Esophagus (tissue), 2 donors: ENCODE results near the gene RBMS2. TPM values are rescaled to one million over a fixed set of nuclear protein-coding genes. Genes with fewer than 3 reads are reported as not detected.
"Not testable (repeated sequence)": the region's sequence is repeated elsewhere in the genome, so short reads cannot be mapped to it uniquely, and the experiment has no call there.

ENCODE experiments used
- H3K27ac ChIP-seq, 2 donors: one replicate each; pipeline ENCODE4 v1.5.1; 2013; ENCODE audit warnings: low read depth in 2 of 2, mild to moderate bottlenecking in 2 of 2, inconsistent platforms in 1 of 2, low read length in 1 of 2, moderate library complexity in 1 of 2
- H3K27me3 ChIP-seq, 2 donors: one replicate each; pipeline ENCODE4 v1.6.1; 2013; ENCODE audit warnings: low read length in 2 of 2, control low read depth in 1 of 2, mild to moderate bottlenecking in 1 of 2; ENCODE audit not compliant: insufficient read depth in 2 of 2, control insufficient read depth in 1 of 2
- H3K36me3 ChIP-seq, 2 donors: one replicate each; pipeline ENCODE4 v1.6.1; 2013; ENCODE audit warnings: low read length in 1 of 2; ENCODE audit not compliant: control insufficient read depth in 2 of 2, insufficient read depth in 2 of 2
- H3K4me1 ChIP-seq, 2 donors: one replicate each; pipeline ENCODE4 v1.6.1; 2013; ENCODE audit warnings: low read length in 1 of 2; ENCODE audit not compliant: control insufficient read depth in 2 of 2, insufficient read depth in 2 of 2
- H3K4me3 ChIP-seq, 2 donors: one replicate each; pipeline ENCODE4 v1.5.1; 2013; ENCODE audit warnings: low read length in 2 of 2, mild to moderate bottlenecking in 2 of 2, low read depth in 1 of 2, moderate library complexity in 1 of 2
- H3K9me3 ChIP-seq, 2 donors: one replicate each; pipeline ENCODE4 v1.6.1; 2013; ENCODE audit warnings: mild to moderate bottlenecking in 2 of 2, low read depth in 1 of 2, low read length in 1 of 2, moderate library complexity in 1 of 2; ENCODE audit not compliant: control insufficient read depth in 2 of 2, insufficient read depth in 1 of 2
- WGBS, 2 donors: extraction: QIAGEN DNeasy Blood & Tissue Kit; methylation state at CpG; one replicate each; pipeline ENCODE4 v1.1.7; 2013; 5-methylcytosine and 5-hydroxymethylcytosine counted together
- polyA plus RNA-seq, 2 donors: library from polyadenylated mRNA; stranded (reverse); fragments of 200-250 nt; gene quantifications; one replicate each; pipeline ENCODE4 v1.2.3, GENCODE V29; 2013
- donor health status: healthy with polysubstance abuse.
- donor health status: Bipolar disorder and iron deficiency.

The RBMS2 gene
- polyA plus RNA-seq, 2 donors = 3.4 to 6.7 TPM

DNA sequence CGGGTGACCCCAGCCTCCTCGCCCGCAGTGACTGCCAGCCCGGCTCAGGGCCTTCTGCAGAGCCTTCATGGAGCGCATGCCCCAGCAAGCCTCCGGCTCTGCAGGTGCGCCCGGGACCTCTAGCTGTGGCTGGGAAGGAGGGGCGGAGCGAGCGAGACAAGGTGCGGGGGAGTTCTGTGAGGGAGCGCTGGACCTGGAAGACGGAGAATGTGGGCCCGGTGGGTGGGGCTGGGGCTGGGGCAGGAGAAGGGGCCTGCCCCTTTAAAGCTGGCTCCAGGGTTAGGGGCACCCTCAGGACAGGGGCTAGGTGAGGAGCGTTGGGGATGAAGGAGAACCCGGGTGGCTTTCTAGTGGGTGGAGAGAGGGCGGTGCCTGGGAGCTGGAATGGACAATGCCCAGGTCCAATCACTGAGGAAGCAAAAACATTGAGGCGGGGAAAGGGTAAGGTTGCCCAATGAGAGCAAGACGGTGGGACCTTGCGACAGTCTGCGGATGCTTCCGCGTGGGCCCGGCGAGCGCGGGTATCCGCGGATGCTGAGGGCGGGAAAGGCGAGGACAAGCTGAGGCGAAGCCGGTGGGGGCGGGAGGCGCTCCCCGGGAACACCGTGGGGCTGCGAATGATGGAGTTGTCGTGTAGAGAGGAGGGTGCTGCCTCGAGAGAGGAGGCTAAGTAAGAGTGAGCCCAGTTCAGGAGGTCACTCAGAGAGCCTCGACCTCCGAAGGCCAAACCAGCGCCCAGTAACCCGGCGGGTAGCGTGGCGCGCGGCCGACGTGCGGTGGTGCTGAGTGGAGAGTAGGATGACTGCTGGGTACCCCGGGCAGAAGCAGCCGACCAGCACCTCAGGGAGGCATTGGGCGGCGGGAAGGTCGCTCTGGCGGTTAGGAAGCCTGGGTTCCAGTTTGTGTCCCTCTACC, 33.3 kb upstream of the RBMS2 start, which contains the start of gene GLS2:
Gene GLS2, minus strand, starts transcription at position 121 of the 915 bp plus-strand sequence. Its CDS starts 43 bp downstream, at position 78.
- Histone ChIP-seq H3K4me1 (peaks cover 0 to 12% of the 10 kb centered on the region in 2 donors), H3K27ac (peak within 1 kb of the TSS in 1 of 2 donors; percentile 15), H3K27me3 (no peaks in the 10 kb centered on the region), H3K9me3 (no peaks in the 10 kb centered on the region), H3K36me3 (no peaks in the 10 kb centered on the region), H3K4me3 (peak within 1 kb of the TSS; percentile 42 to 56)
- 19% methylated on average over 59 of the region's 59 CpGs for WGBS, 2 donors

DNA sequence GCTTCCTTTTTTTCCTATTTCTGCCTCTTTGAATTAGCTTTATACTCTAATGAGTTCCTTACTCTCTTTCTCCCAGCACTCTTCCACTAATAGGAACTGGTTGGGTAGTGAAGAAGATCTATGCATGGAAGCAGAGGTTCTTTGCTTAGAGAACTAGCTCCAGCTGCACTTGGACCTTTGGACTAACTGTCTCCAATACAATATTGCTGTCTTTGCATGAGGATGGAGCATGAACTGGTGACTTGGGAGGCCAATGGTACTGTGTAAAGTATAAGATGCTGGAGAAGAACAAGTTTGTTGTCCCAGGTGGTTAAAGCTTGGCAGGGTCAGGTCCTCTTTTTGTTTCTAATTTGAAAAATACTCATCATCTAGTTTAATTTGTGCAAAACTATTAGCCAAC, 31.3 kb upstream of the RBMS2 start:
- H3K36me3 ChIP-seq = no peaks in the 10 kb centered on the region
- H3K27ac ChIP-seq = no peak overlapping the region
- peaks cover 0 to 12% of the 10 kb centered on the region in 2 donors for H3K4me1 ChIP-seq
- no peak overlapping the region for H3K4me3 ChIP-seq
- no peaks in the 10 kb centered on the region for H3K27me3 ChIP-seq
- no peaks in the 10 kb centered on the region for H3K9me3 ChIP-seq

DNA sequence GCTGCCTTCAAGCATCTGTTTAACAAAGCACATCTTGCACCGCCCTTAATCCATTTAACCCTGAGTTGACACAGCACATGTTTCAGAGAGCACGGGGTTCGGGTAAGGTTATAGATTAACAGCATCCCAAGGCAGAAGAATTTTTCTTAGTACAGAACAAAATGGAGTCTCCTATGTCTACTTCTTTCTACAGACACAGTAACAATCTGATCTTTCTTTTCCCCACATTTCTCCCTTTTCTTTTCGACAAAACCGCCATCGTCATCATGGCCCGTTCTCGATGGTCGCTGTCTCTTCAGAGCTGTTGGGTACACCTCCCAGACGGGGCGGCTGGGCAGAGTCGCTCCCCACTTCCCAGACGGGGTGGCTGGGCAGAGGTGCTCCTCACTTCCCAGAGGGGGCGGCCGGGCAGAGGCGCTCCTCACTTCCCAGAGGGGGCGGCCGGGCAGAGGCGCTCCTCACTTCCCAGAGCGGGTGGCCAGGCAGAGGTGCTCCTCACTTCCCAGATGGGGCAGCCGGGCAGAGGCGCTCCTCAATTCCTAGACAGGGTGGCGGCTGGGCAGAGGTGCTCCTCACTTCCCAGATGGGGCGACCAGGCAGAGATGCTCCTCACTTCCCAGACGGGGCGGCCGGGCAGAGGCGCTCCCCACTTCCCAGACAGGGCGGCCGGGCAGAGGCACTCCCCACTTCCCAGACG, 28.1 kb upstream of the RBMS2 start:
- H3K27ac ChIP-seq, H3K9me3 ChIP-seq, H3K4me3 ChIP-seq, H3K36me3 ChIP-seq, H3K27me3 ChIP-seq, H3K4me1 ChIP-seq: not testable (repeated sequence)
- WGBS, 2 donors = 89 to 90% methylated on average over 20 to 31 of the region's 31 CpGs

DNA sequence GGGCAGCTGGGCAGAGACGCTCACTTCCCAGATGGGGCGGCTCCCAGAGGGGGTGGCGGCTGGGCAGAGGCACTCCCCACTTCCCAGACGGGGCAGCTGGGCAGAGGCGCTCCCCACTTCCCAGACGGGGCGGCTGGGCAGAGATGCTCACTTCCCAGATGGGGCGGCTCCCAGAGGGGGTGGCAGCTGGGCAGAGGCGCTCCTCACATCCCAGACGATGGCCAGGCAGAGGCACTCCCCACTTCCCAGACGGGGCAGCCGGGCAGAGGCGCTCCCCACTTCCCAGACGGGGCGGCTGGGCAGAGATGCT, 27.6 kb upstream of the RBMS2 start:
- H3K36me3 ChIP-seq, H3K4me3 ChIP-seq, H3K27me3 ChIP-seq, H3K27ac ChIP-seq, H3K9me3 ChIP-seq, H3K4me1 ChIP-seq: not testable (repeated sequence)
- 92 to 93% methylated on average over 9 to 15 of the region's 15 CpGs for WGBS, 2 donors

DNA sequence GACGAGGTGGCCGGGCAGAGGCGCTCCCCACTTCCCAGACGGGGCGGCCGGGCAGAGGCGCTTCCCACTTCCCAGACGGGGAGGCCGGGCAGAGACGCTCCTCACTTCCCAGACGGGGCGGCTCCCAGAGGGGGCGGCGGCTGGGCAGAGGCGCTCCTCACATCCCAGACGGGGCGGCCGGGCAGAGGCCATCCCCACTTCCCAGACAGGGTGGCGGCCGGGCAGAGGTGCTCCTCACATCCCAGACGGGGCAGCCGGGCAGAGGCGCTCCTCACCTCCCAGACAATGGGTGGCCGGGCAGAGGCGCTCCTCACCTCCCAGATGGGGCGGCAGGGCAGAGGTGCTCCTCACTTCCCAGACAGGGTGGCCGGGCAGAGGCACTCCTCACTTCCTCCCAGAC, 27.1 kb upstream of the RBMS2 start:
- not testable (repeated sequence) for H3K9me3 ChIP-seq, H3K4me1 ChIP-seq, H3K27ac ChIP-seq, H3K36me3 ChIP-seq, H3K27me3 ChIP-seq, H3K4me3 ChIP-seq
- 96% methylated on average over 27 of the region's 27 CpGs for WGBS, 2 donors

DNA sequence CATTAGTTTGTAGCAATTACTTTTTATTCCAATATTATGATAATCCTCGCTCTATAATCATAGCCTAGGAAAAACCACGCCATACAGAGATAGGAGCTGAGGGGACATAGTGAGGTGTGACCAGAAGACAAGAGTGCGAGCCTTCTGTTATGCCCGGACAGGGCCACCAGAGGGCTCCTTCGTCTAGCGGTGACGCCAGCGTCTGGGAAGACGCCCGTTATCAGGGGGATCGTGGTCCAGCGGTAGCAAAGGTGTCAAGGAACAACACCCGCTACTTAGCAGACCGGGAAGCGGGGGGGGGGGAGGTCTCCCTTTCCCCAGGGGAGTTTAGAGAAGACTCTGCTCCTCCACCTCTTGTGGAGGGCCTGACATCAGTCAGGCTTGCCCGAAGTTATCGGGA, 24.9 kb upstream of the RBMS2 start:
- WGBS, 2 donors = 13 to 16% methylated on average over 17 of the region's 17 CpGs

DNA sequence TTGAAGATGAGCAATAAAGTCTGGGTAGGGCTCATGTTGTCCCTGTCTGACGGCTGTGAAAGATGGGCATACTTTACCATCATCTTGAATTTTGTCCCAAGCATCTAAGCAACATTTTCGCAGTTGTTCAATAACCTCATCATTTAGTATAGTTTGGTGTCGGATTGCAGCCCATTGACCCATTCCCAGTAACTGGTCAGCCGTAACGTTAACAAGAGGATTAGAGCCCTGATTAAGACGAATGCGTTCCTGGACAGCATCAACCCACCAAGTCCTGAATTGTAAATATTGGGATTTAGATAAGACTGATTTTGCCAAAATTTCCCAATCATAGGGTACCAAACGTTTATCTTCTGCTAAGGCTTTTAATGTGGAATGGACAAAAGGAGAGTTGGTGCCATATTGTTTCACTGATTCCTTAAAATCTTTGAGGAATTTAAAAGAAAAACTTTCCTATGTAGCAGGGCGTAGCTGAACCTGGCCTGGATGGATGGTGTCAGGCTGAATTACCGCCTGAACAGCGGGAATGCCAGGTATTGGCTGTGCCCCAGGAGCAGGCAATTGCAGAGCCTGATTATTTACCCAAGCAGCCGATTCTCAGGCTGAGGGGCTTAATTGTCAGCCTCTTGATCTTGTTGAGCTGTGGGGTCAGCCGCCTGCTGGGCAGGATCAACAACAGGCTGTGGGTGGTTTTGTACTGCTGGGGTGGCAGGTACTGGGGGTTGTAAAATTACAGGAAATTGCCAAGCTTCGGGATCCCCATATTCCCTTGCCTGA, 23.3 kb upstream of the RBMS2 start:
- 59 to 65% methylated on average over 14 of the region's 14 CpGs for WGBS, 2 donors
- H3K9me3 ChIP-seq, H3K36me3 ChIP-seq, H3K27ac ChIP-seq, H3K4me1 ChIP-seq, H3K4me3 ChIP-seq, H3K27me3 ChIP-seq: not testable (repeated sequence)

More for the DNA sequence above, 24.9 kb upstream of the RBMS2 start:
- not testable (repeated sequence) for H3K36me3 ChIP-seq, H3K4me1 ChIP-seq, H3K4me3 ChIP-seq, H3K27me3 ChIP-seq, H3K9me3 ChIP-seq, H3K27ac ChIP-seq

DNA sequence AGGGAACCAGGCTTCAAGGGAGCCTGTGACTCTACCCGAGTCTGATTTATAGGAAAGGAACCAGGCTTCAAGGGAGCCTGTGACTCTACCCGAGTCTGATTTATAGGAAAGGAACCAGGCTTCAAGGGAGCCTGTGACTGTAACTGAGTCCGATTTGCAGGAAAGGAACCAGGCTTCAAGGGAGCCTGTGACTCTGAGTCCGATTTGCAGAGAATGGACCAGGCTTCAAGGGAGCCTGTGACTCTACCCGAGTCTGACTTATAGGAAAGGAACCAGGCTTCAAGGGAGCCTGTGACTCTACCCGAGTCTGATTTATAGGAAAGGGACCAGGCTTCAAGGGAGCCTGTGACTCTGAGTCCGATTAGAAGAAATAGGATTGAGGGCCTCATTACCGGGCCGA, 22.2 kb upstream of the RBMS2 start:
- H3K4me1 ChIP-seq, H3K9me3 ChIP-seq, H3K27ac ChIP-seq, H3K36me3 ChIP-seq, H3K4me3 ChIP-seq, H3K27me3 ChIP-seq: not testable (repeated sequence)
- 86 to 88% methylated on average over 9 of the region's 9 CpGs for WGBS, 2 donors

DNA sequence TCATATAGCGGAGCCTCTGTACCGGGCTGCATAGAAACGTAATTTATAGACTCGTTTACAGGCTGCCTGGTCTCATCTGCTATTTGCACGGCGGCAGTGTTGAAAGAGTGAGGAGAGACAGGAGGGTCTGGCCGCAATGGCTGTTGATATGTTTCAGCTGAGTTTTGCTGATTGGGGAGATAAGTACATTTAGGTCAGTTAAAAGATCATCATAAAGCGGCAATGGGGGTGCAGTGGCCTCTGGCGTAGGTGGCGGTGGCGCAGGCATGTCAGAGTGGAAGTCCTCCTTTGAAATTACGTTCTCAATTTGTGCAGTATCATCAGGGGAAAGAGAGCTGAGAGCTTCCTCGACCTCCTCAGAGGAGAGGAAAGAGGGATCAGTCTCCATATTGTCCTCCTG, 21.7 kb upstream of the RBMS2 start:
- H3K4me1 ChIP-seq, H3K4me3 ChIP-seq, H3K27me3 ChIP-seq, H3K27ac ChIP-seq, H3K36me3 ChIP-seq, H3K9me3 ChIP-seq: not testable (repeated sequence)
- WGBS, 2 donors = 86 to 90% methylated on average over 13 of the region's 13 CpGs
